ENCODE results near the gene SH3GL1.

SH3GL1 gene

GRCh38 chr19:4423416-4424126 lies 23.2 kb upstream of the SH3GL1 start:
- intact Hi-C loops (cut with micrococcal nuclease): no loop called here
- H3K4me3 Mint-ChIP-seq: no peak overlapping the region
- no peak overlapping the region for H3K27ac Mint-ChIP-seq
- peaks cover 34% of the 10 kb centered on the region for H3K36me3 Mint-ChIP-seq (ENCODE audit: low read depth)
- peaks cover 30% of the 10 kb centered on the region for H3K4me1 Mint-ChIP-seq (ENCODE audit: low read depth)
- H3K9me3 Mint-ChIP-seq: no peaks in the 10 kb centered on the region
- no peaks in the 10 kb centered on the region for H3K27me3 Mint-ChIP-seq

- no peak overlapping the region for H3K4me3 Mint-ChIP-seq
- H3K36me3 Mint-ChIP-seq (ENCODE audit: low read depth): peaks cover 24% of the 10 kb centered on the region
- no peak overlapping the region for H3K27ac Mint-ChIP-seq
- H3K4me1 Mint-ChIP-seq (ENCODE audit: low read depth): peaks cover 12% of the 10 kb centered on the region
- H3K9me3 Mint-ChIP-seq: no peaks in the 10 kb centered on the region
- H3K27me3 Mint-ChIP-seq: no peaks in the 10 kb centered on the region
- intact Hi-C loops (cut with micrococcal nuclease): no loop called here
These were observed 15.9 kb upstream of the SH3GL1 start for GRCh38 chr19:4416268-4416667.

- Mint-ChIP-seq H3K27me3 (no peaks in the 10 kb centered on the region), H3K9me3 (no peaks in the 10 kb centered on the region), H3K4me1 (ENCODE audit: low read depth) (peaks cover 6% of the 10 kb centered on the region), H3K27ac (peak overlapping the region; percentile 10), H3K4me3 (no peak overlapping the region), H3K36me3 (ENCODE audit: low read depth) (peaks cover 24% of the 10 kb centered on the region)
- intact Hi-C loops (cut with micrococcal nuclease): no loop called here
These were observed 15.0 kb upstream of the SH3GL1 start for GRCh38 chr19:4415352-4415751.

- Mint-ChIP-seq H3K27ac (peak overlapping the region; percentile 10), H3K36me3 (ENCODE audit: low read depth) (peaks cover 25% of the 10 kb centered on the region), H3K4me3 (no peak overlapping the region), H3K27me3 (no peaks in the 10 kb centered on the region), H3K9me3 (no peaks in the 10 kb centered on the region), H3K4me1 (ENCODE audit: low read depth) (peaks cover 1% of the 10 kb centered on the region)
- intact Hi-C loops (cut with micrococcal nuclease): no loop called here
These were observed 14.5 kb upstream of the SH3GL1 start for GRCh38 chr19:4414800-4415321.

GRCh38 chr19:4414144-4414799 lies 13.9 kb upstream of the SH3GL1 start:
- Mint-ChIP-seq H3K4me3 (no peak overlapping the region), H3K27me3 (no peaks in the 10 kb centered on the region), H3K9me3 (no peaks in the 10 kb centered on the region), H3K4me1 (ENCODE audit: low read depth) (no peaks in the 10 kb centered on the region), H3K36me3 (ENCODE audit: low read depth) (peaks cover 31% of the 10 kb centered on the region), H3K27ac (no peak overlapping the region)
- intact Hi-C loops (cut with micrococcal nuclease): no loop called here

GRCh38 chr19:4413588-4413987 lies 13.2 kb upstream of the SH3GL1 start:
- Mint-ChIP-seq H3K36me3 (ENCODE audit: low read depth) (peaks cover 37% of the 10 kb centered on the region), H3K9me3 (no peaks in the 10 kb centered on the region), H3K4me1 (ENCODE audit: low read depth) (no peaks in the 10 kb centered on the region), H3K27me3 (no peaks in the 10 kb centered on the region), H3K27ac (no peak overlapping the region), H3K4me3 (no peak overlapping the region)
- intact Hi-C loops (cut with micrococcal nuclease): no loop called here

- intact Hi-C loops (cut with micrococcal nuclease): no loop called here
- Mint-ChIP-seq H3K4me3 (no peak overlapping the region), H3K36me3 (ENCODE audit: low read depth) (peaks cover 31% of the 10 kb centered on the region), H3K4me1 (ENCODE audit: low read depth) (no peaks in the 10 kb centered on the region), H3K27ac (no peak overlapping the region), H3K27me3 (no peaks in the 10 kb centered on the region), H3K9me3 (no peaks in the 10 kb centered on the region)
These were observed 9.0 kb upstream of the SH3GL1 start for GRCh38 chr19:4409123-4409933.

GRCh38 chr19:4406626-4407025 lies 6.3 kb upstream of the SH3GL1 start:
- H3K4me3 Mint-ChIP-seq: no peak overlapping the region
- peaks cover 20% of the 10 kb centered on the region for H3K4me1 Mint-ChIP-seq (ENCODE audit: low read depth)
- no peaks in the 10 kb centered on the region for H3K27me3 Mint-ChIP-seq
- intact Hi-C loops (cut with micrococcal nuclease): no loop called here
- H3K36me3 Mint-ChIP-seq (ENCODE audit: low read depth): peaks cover 13% of the 10 kb centered on the region
- no peak overlapping the region for H3K27ac Mint-ChIP-seq
- no peaks in the 10 kb centered on the region for H3K9me3 Mint-ChIP-seq

GRCh38 chr19:4405977-4406376 lies 5.6 kb upstream of the SH3GL1 start:
- no peaks in the 10 kb centered on the region for H3K27me3 Mint-ChIP-seq
- no peaks in the 10 kb centered on the region for H3K9me3 Mint-ChIP-seq
- intact Hi-C loops (cut with micrococcal nuclease): no loop called here
- H3K4me1 Mint-ChIP-seq (ENCODE audit: low read depth): peaks cover 27% of the 10 kb centered on the region
- H3K27ac Mint-ChIP-seq: no peak overlapping the region
- peaks cover 13% of the 10 kb centered on the region for H3K36me3 Mint-ChIP-seq (ENCODE audit: low read depth)
- no peak overlapping the region for H3K4me3 Mint-ChIP-seq

GRCh38 chr19:4403005-4403761 lies 2.8 kb upstream of the SH3GL1 start:
- Mint-ChIP-seq H3K4me1 (ENCODE audit: low read depth) (peaks cover 40% of the 10 kb centered on the region), H3K27me3 (no peaks in the 10 kb centered on the region), H3K27ac (peak overlapping the region; percentile 83), H3K9me3 (no peaks in the 10 kb centered on the region), H3K4me3 (peak overlapping the region; percentile 81), H3K36me3 (ENCODE audit: low read depth) (peaks cover 17% of the 10 kb centered on the region)
- intact Hi-C loops (cut with micrococcal nuclease): loop anchor here (2.0 to 5.0 kb wide), 2 partner anchors 54 to 69 kb away; partner anchors contain the start of genes HDGFL2 and UBXN6

GRCh38 chr19:4402171-4403004 lies 2.0 kb upstream of the SH3GL1 start, which contains the start of gene CHAF1A:
Gene CHAF1A, plus strand, starts transcription at chr19:4402640. Its CDS starts 123 bp downstream, at chr19:4402763.
- Mint-ChIP-seq H3K27me3 (no peaks in the 10 kb centered on the region), H3K4me3 (peak within 1 kb of the TSS; percentile 81), H3K36me3 (ENCODE audit: low read depth) (peaks cover 24% of the 10 kb centered on the region), H3K27ac (peak within 1 kb of the TSS; percentile 83), H3K9me3 (no peaks in the 10 kb centered on the region), H3K4me1 (ENCODE audit: low read depth) (peaks cover 46% of the 10 kb centered on the region)
- intact Hi-C loops (cut with micrococcal nuclease): loop anchor here (2.0 to 5.0 kb wide), 2 partner anchors 54 to 70 kb away; partner anchors contain the start of genes HDGFL2 and UBXN6

- Mint-ChIP-seq H3K4me1 (ENCODE audit: low read depth) (peaks cover 52% of the 10 kb centered on the region), H3K9me3 (no peaks in the 10 kb centered on the region), H3K4me3 (peak overlapping the region; percentile 81), H3K27ac (peak overlapping the region; percentile 83), H3K36me3 (ENCODE audit: low read depth) (peaks cover 30% of the 10 kb centered on the region), H3K27me3 (no peaks in the 10 kb centered on the region)
- intact Hi-C loops (cut with micrococcal nuclease): loop anchor here (2.0 to 5.0 kb wide), 2 partner anchors 55 to 71 kb away; partner anchors contain the start of genes HDGFL2 and UBXN6
These were observed 1.4 kb upstream of the SH3GL1 start for GRCh38 chr19:4401769-4402170.
